ENCODE data around the gene MPZL2. TPM values are rescaled to one million over a fixed set of nuclear protein-coding genes. Genes with fewer than 3 reads are reported as not detected.

The MPZL2 gene
- total RNA-seq, 1 donor from 2014 or later, result 2.3 TPM

- Histone ChIP-seq H2AFZ (replicated peaks) (no peak overlapping the region), H3K4me3 (no peak overlapping the region), H3F3A (ENCODE audit: low read depth) (peaks cover 19% of the 10 kb centered on the region), H3K27me3 (peaks cover 84% of the 10 kb centered on the region), H3K79me2 (ENCODE audit: low read depth) (no peaks in the 10 kb centered on the region), H3K27ac (no peak overlapping the region), H4K20me1 (ENCODE audit: low read depth) (no peaks in the 10 kb centered on the region), H3K4me2 (no peak overlapping the region), H3K36me3 (no peaks in the 10 kb centered on the region), H3K4me1 (peaks cover 23% of the 10 kb centered on the region), H3K9me3 (ENCODE audit: low read depth) (no peaks in the 10 kb centered on the region), H3K9ac (no peak overlapping the region)
- no peak for DNase-seq (ENCODE audit: low spot score)
- Mint-ChIP-seq H3K4me1 (peaks cover 23% of the 10 kb centered on the region), H3K27ac (no peak overlapping the region), H3K9me3 (no peaks in the 10 kb centered on the region), H3K36me3 (no peaks in the 10 kb centered on the region), H3K27me3 (ENCODE audit: insufficient read depth, low read depth) (peaks cover 4% of the 10 kb centered on the region), H3K4me3 (no peak overlapping the region)
- TF ChIP-seq CTCF (IDR thresholded peaks at IDR 0.05) (no peak), EZH2 (IDR thresholded peaks at IDR 0.05) (no peak), EZH2phosphoT487 (IDR thresholded peaks at IDR 0.05) (no peak)
These were observed 3.4 kb upstream of the MPZL2 start for GRCh38 chr11:118267486-118267885.

GRCh38 chr11:118265954-118266353, 1.9 kb upstream of the MPZL2 start:
- H2AFZ ChIP-seq (replicated peaks), result no peak overlapping the region
- peaks cover 97% of the 10 kb centered on the region for H3K27me3 ChIP-seq

GRCh38 chr11:118264569-118265465, 720 bp upstream of the MPZL2 start:
- Mint-ChIP-seq H3K9me3 (no peaks in the 10 kb centered on the region), H3K4me3 (no peak overlapping the region), H3K36me3 (no peaks in the 10 kb centered on the region), H3K27me3 (ENCODE audit: insufficient read depth, low read depth) (peaks cover 8% of the 10 kb centered on the region), H3K27ac (no peak overlapping the region), H3K4me1 (peaks cover 23% of the 10 kb centered on the region)
- Histone ChIP-seq H3K4me1 (peaks cover 23% of the 10 kb centered on the region), H2AFZ (replicated peaks) (peak overlapping the region; percentile 84), H3K27me3 (peaks cover 95% of the 10 kb centered on the region), H3K9ac (no peak overlapping the region), H3K36me3 (no peaks in the 10 kb centered on the region), H3K4me3 (peak overlapping the region; percentile 22), H4K20me1 (ENCODE audit: low read depth) (no peaks in the 10 kb centered on the region), H3K79me2 (ENCODE audit: low read depth) (no peaks in the 10 kb centered on the region), H3K27ac (no peak overlapping the region), H3F3A (ENCODE audit: low read depth) (peaks cover 19% of the 10 kb centered on the region), H3K4me2 (peak overlapping the region; percentile 72), H3K9me3 (ENCODE audit: low read depth) (no peaks in the 10 kb centered on the region)
- TF ChIP-seq EZH2phosphoT487 (IDR thresholded peaks at IDR 0.05) (peak; percentile 27), EZH2 (IDR thresholded peaks at IDR 0.05) (no peak)
- peak; percentile 9 for DNase-seq (ENCODE audit: low spot score)

More at GRCh38 chr11:118265954-118266353, 1.9 kb upstream of the MPZL2 start:
- Histone ChIP-seq H3K79me2 (ENCODE audit: low read depth) (no peaks in the 10 kb centered on the region), H3K27ac (no peak overlapping the region), H3K4me2 (no peak overlapping the region), H3K9ac (no peak overlapping the region), H3K36me3 (no peaks in the 10 kb centered on the region), H3K4me3 (no peak overlapping the region), H3F3A (ENCODE audit: low read depth) (peaks cover 19% of the 10 kb centered on the region), H3K9me3 (ENCODE audit: low read depth) (no peaks in the 10 kb centered on the region), H4K20me1 (ENCODE audit: low read depth) (no peaks in the 10 kb centered on the region), H3K4me1 (peaks cover 23% of the 10 kb centered on the region)
- H3K36me3 Mint-ChIP-seq, result no peaks in the 10 kb centered on the region
- H3K4me1 Mint-ChIP-seq, result peaks cover 23% of the 10 kb centered on the region
- no peak overlapping the region for H3K27ac Mint-ChIP-seq
- TF ChIP-seq EZH2phosphoT487 (IDR thresholded peaks at IDR 0.05) (no peak), EZH2 (IDR thresholded peaks at IDR 0.05) (no peak), CTCF (IDR thresholded peaks at IDR 0.05) (no peak)
- no peak overlapping the region for H3K4me3 Mint-ChIP-seq
- no peaks in the 10 kb centered on the region for H3K9me3 Mint-ChIP-seq
- peaks cover 4% of the 10 kb centered on the region for H3K27me3 Mint-ChIP-seq (ENCODE audit: insufficient read depth, low read depth)
- DNase-seq (ENCODE audit: low spot score), result no peak

- peaks cover 23% of the 10 kb centered on the region for H3K4me1 Mint-ChIP-seq
- no peaks in the 10 kb centered on the region for H3K36me3 Mint-ChIP-seq
- no peak for TF ChIP-seq CTCF (IDR thresholded peaks at IDR 0.05)
- TF ChIP-seq EZH2phosphoT487 (IDR thresholded peaks at IDR 0.05), result no peak
- TF ChIP-seq EZH2 (IDR thresholded peaks at IDR 0.05), result no peak
- Histone ChIP-seq H3K4me3 (no peak overlapping the region), H2AFZ (replicated peaks) (no peak overlapping the region), H3K9me3 (ENCODE audit: low read depth) (no peaks in the 10 kb centered on the region), H4K20me1 (ENCODE audit: low read depth) (no peaks in the 10 kb centered on the region), H3K4me1 (peaks cover 23% of the 10 kb centered on the region), H3K9ac (no peak overlapping the region), H3F3A (ENCODE audit: low read depth) (peaks cover 19% of the 10 kb centered on the region), H3K36me3 (no peaks in the 10 kb centered on the region), H3K27me3 (peaks cover 82% of the 10 kb centered on the region), H3K79me2 (ENCODE audit: low read depth) (no peaks in the 10 kb centered on the region), H3K4me2 (peak overlapping the region; percentile 72), H3K27ac (no peak overlapping the region)
- peaks cover 8% of the 10 kb centered on the region for H3K27me3 Mint-ChIP-seq (ENCODE audit: insufficient read depth, low read depth)
- H3K27ac Mint-ChIP-seq, result no peak overlapping the region
- no peaks in the 10 kb centered on the region for H3K9me3 Mint-ChIP-seq
- no peak for DNase-seq (ENCODE audit: low spot score)
- no peak overlapping the region for H3K4me3 Mint-ChIP-seq
These were observed 985 bp downstream of the MPZL2 start for GRCh38 chr11:118263112-118263511.

Data from neural progenitor cell (in vitro differentiated cells).